Measurements from ENCODE around the gene MOCOS. TPM values are rescaled to one million over a fixed set of nuclear protein-coding genes. Genes with fewer than 3 reads are reported as not detected.

Gene MOCOS
- total and polyA plus RNA-seq, 11 donors: 0.07 to 1.0 (median 0.26) TPM

DNA sequence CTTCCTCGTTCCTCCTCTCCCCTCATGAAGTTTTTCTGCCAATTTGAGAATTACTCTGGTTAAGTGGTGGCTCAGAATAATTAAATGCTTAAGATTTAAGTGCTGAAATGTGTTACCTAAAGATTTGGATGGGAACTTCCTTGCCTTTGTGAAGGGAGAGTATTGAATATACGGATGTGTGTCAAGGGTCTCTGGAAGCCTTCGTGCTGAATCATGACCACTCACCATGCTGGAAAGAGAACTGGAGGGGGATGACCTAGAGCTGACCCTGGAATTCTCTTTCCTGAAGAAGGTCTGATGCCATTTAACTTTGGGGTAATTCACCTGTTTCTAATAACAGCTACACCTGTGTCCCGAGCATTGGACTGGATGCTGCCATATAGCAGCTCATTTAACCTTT, 2.2 kb downstream of the MOCOS start:
- intact Hi-C loops (cut with DNase I): loop anchor here in 7 of 10 donors (5.0 to 10.0 kb wide), 7 partner anchors 55 to 385 kb away; no protein-coding TSS in a partner anchor

GRCh38 chr18:36191286-36191685, 4.0 kb downstream of the MOCOS start:
- H3K4me1 ChIP-seq: peaks cover 0 to 21% (median 2%) of the 10 kb centered on the region in 12 donors
- peaks cover 0 to 8% (median 0%) of the 10 kb centered on the region in 9 donors for H3K27me3 ChIP-seq
- no peak for ATAC-seq
- no peak for DNase-seq
- TF ChIP-seq, protein P1, sequence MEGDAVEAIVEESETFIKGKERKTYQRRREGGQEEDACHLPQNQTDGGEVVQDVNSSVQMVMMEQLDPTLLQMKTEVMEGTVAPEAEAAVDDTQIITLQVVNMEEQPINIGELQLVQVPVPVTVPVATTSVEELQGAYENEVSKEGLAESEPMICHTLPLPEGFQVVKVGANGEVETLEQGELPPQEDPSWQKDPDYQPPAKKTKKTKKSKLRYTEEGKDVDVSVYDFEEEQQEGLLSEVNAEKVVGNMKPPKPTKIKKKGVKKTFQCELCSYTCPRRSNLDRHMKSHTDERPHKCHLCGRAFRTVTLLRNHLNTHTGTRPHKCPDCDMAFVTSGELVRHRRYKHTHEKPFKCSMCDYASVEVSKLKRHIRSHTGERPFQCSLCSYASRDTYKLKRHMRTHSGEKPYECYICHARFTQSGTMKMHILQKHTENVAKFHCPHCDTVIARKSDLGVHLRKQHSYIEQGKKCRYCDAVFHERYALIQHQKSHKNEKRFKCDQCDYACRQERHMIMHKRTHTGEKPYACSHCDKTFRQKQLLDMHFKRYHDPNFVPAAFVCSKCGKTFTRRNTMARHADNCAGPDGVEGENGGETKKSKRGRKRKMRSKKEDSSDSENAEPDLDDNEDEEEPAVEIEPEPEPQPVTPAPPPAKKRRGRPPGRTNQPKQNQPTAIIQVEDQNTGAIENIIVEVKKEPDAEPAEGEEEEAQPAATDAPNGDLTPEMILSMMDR (IDR thresholded peaks at IDR 0.05): no peak
- TF ChIP-seq POLR2A (IDR thresholded peaks at IDR 0.05): no peak
- WGBS, 4 donors: 94 to 100% (median 98%) methylated on average over 3 of the region's 3 CpGs
- no peak overlapping the region for H3K27ac ChIP-seq
- no peak overlapping the region for H3K4me3 ChIP-seq
- H3K36me3 ChIP-seq: no peaks in the 10 kb centered on the region
- no peaks in the 10 kb centered on the region for H3K9me3 ChIP-seq
- intact Hi-C loops (cut with DNase I): loop anchor here in 1 of 10 donors (10.0 kb wide), 1 partner anchor 94 kb away; no protein-coding TSS in a partner anchor

More for the DNA sequence above, 2.2 kb downstream of the MOCOS start:
- Histone ChIP-seq H3K4me3 (no peak overlapping the region), H3K4me1 (peaks cover 0 to 19% (median 2%) of the 10 kb centered on the region in 12 donors), H3K27me3 (peaks cover 0 to 12% (median 0%) of the 10 kb centered on the region in 9 donors), H3K27ac (no peak overlapping the region), H3K9me3 (no peaks in the 10 kb centered on the region), H3K36me3 (no peaks in the 10 kb centered on the region)
- no peak for TF ChIP-seq POLR2A (IDR thresholded peaks at IDR 0.05)
- TF ChIP-seq, protein P1 (IDR thresholded peaks at IDR 0.05): no peak
- 74 to 83% (median 77%) methylated on average over 4 of the region's 4 CpGs for WGBS, 4 donors
- ATAC-seq: no peak
- no peak for DNase-seq

- Histone ChIP-seq H3K27me3 (peaks cover 0 to 8% (median 0%) of the 10 kb centered on the region in 9 donors), H3K27ac (no peak overlapping the region), H3K4me3 (no peak overlapping the region), H3K9me3 (no peaks in the 10 kb centered on the region), H3K36me3 (no peaks in the 10 kb centered on the region), H3K4me1 (peaks cover 0 to 17% (median 2%) of the 10 kb centered on the region in 12 donors)
- WGBS, 4 donors: 89 to 100% (median 95%) methylated on average over 1 of the region's 1 CpG
- DNase-seq: no peak
- intact Hi-C loops (cut with DNase I): loop anchor here in 1 of 10 donors (10.0 kb wide), 1 partner anchor 93 kb away; no protein-coding TSS in a partner anchor
- TF ChIP-seq, protein P1 (IDR thresholded peaks at IDR 0.05): no peak
- no peak for TF ChIP-seq POLR2A (IDR thresholded peaks at IDR 0.05)
- ATAC-seq: no peak
Observed at GRCh38 chr18:36191711-36192110, 4.4 kb downstream of the MOCOS start.

DNA sequence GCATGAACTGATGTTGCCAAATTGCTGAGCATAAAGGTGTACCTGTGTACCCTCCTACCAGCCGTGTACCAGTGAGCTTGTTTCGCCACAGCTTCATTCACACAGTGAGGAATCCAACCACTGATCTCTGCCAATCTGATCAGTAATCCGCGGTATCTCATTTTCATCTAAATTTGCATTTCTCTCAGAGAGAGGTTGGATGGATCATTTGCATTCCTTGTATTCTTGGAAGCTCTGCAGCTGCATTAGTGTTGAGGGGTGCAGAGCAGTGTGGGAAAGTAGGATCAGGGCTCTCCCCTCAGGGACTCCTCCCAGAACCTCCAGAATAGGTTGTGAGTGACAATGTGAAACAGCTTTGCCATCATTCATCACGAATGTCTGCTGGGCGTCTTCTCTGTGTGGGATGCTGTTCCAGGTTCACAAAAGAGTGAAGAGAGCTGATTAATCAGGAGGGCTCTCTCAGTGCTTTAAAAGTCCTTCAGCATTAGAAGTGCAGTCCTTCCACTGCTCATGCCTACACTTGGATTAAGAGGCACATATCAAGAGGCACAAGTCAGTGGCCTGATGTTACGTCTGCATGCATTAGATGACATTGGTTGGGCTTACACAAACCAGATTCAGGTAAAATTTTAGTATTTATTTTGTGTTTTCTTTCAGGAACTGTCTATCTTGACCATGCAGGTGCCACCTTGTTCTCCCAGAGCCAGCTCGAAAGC, 7.5 kb downstream of the MOCOS start:
- intact Hi-C loops (cut with DNase I): loop anchor here in 1 of 10 donors (10.0 kb wide), 1 partner anchor 90 kb away; no protein-coding TSS in a partner anchor
- Histone ChIP-seq H3K27me3 (no peaks in the 10 kb centered on the region), H3K4me3 (no peak overlapping the region), H3K27ac (no peak overlapping the region), H3K9me3 (no peaks in the 10 kb centered on the region), H3K4me1 (peaks cover 0 to 4% (median 0%) of the 10 kb centered on the region in 12 donors), H3K36me3 (no peaks in the 10 kb centered on the region)
- DNase-seq: no peak
- no peak for ATAC-seq
- TF ChIP-seq, protein P1 (IDR thresholded peaks at IDR 0.05): no peak
- TF ChIP-seq POLR2A (IDR thresholded peaks at IDR 0.05): no peak
- WGBS, 4 donors: 80 to 90% (median 83%) methylated on average over 8 of the region's 8 CpGs
